CD4-positive, alpha-beta T cell (primary cell): ENCODE results near the gene SIX3. TPM values are rescaled to one million over a fixed set of nuclear protein-coding genes. Genes with fewer than 3 reads are reported as not detected.

ENCODE experiments used
- ATAC-seq: fragments of 200-7000 bp; cut with Tn5 transposase; one replicate; pipeline ENCODE4 v1.10.0; 2022; ENCODE audit warnings: mild to moderate bottlenecking; ENCODE audit not compliant: poor library complexity
- CTCF ChIA-PET: fragments of 350-600 bp; sonication (Branson Sonifier 250); formaldehyde crosslinking; loops from one replicate; lab custom pipeline; 2021; ENCODE audit warnings: antibody characterized with exemption, inconsistent platforms; lab: Charles Lee
- POLR2A ChIA-PET: fragments of 350-600 bp; sonication (Branson Sonifier 250); formaldehyde crosslinking; loops from one replicate; lab custom pipeline; 2021; ENCODE audit warnings: antibody characterized with exemption, inconsistent platforms; lab: Charles Lee
- DNase-seq, 14 experiments: peaks; one replicate each; pipeline ENCODE4 v3.0.0-alpha.2; 2013 to 2020; ENCODE audit warnings: mixed read lengths in 2 of 14
- H3K27ac ChIP-seq, 2 donors: one replicate each; pipeline versions ENCODE4 v1.5.1 to v1.7.0; 2013; ENCODE audit warnings: low read length in 2 of 2, low read depth in 1 of 2, mild to moderate bottlenecking in 1 of 2
- H3K27me3 ChIP-seq, 2 experiments: 1 replicate in 1 of 2; 2 replicates in 1 of 2; pipeline versions ENCODE4 v1.6.1 to v1.7.0; 2013; ENCODE audit warnings: low read length in 2 of 2, control low read depth in 1 of 2, mild to moderate bottlenecking in 1 of 2, moderate library complexity in 1 of 2; ENCODE audit not compliant: insufficient read depth in 2 of 2, control insufficient read depth in 1 of 2
- H3K36me3 ChIP-seq: one replicate; pipeline ENCODE4 v1.6.1; 2013; ENCODE audit warnings: low read length, control low read depth; ENCODE audit not compliant: insufficient read depth
- H3K4me1 ChIP-seq: one replicate; pipeline ENCODE4 v1.6.1; 2013; ENCODE audit warnings: low read length, control low read depth; ENCODE audit not compliant: insufficient read depth
- H3K4me3 ChIP-seq: one replicate; pipeline ENCODE4 v1.5.1; 2013; ENCODE audit warnings: mild to moderate bottlenecking, low read length, moderate library complexity
- H3K9me3 ChIP-seq, 2 experiments: 1 replicate in 1 of 2; 2 replicates in 1 of 2; pipeline versions ENCODE4 v1.6.1 to v1.7.0; 2013; ENCODE audit warnings: low read length in 2 of 2, mild to moderate bottlenecking in 2 of 2, control low read depth in 1 of 2, moderate library complexity in 1 of 2; ENCODE audit not compliant: control insufficient read depth in 1 of 2, insufficient read depth in 1 of 2
- H3K27ac Mint-ChIP-seq: one replicate; pipeline ENCODE4 v1.8.0; 2020; ENCODE audit warnings: mixed read lengths
- H3K27me3 Mint-ChIP-seq: one replicate; pipeline ENCODE4 v1.8.0; 2021; ENCODE audit warnings: mixed read lengths
- H3K36me3 Mint-ChIP-seq: one replicate; pipeline ENCODE4 v1.8.0; 2021; ENCODE audit warnings: low read depth, mixed read lengths
- H3K4me1 Mint-ChIP-seq: one replicate; pipeline ENCODE4 v1.8.0; 2021; ENCODE audit warnings: low read depth, mixed read lengths
- H3K4me3 Mint-ChIP-seq: one replicate; pipeline ENCODE4 v1.8.0; 2020; ENCODE audit warnings: mild to moderate bottlenecking, mixed read lengths
- H3K9me3 Mint-ChIP-seq: one replicate; pipeline ENCODE4 v1.8.0; 2020; ENCODE audit warnings: mixed read lengths
- intact Hi-C, 2 experiments: fragments of 100-400 bp; cut with DNase I in 1 of 2; cut with micrococcal nuclease in 1 of 2; formaldehyde crosslinking; loops; one replicate each; pipeline versions ENCODE4 v1.15.1 to v1.9.0; 2023 to 2025; cut with DNase I, micrococcal nuclease
- total RNA-seq, 174 experiments: library from RNA in 2 of 174; stranded (reverse) in 2 of 174; gene quantifications; one replicate each; pipeline ENCODE4 v1.2.3 and lab custom pipeline; 2021 to 2026
- TF ChIP-seq, protein P1 (sequence below): fragments of 200-600 bp; IDR thresholded peaks from one replicate; pipeline ENCODE4 v1.8.0; 2022; ENCODE audit warnings: antibody characterized with exemption, mild to moderate bottlenecking

The SIX3 gene
- total RNA-seq, 2 experiments from 2014 or later = not detected

DNA sequence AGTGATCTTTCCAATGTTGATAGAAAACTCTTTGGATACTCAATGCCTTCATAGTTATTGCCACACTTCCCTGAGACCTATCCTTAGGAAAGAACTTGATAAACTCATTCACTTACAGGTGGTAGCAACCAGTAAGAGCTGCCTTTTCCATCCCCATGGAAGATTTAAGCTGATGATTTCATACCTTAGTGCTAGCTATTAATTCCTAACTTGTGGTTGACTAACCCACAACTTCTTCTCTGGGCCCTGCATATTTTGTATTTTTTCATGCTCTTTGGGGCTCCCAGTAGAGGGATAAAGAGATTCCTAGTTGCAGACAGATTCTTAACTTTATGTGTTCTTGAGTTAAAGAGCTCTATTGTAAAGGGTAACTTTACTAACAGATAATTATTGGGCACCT, 25.2 kb upstream of the SIX3 start:
- intact Hi-C loops = no loop called here
- H3K4me3 ChIP-seq = no peak overlapping the region
- no peak for ATAC-seq
- no peak overlapping the region for H3K27ac ChIP-seq
- CTCF ChIA-PET = no interaction called here
- H3K9me3 ChIP-seq = peaks cover 0 to 3% of the 10 kb centered on the region in 2 experiments
- Mint-ChIP-seq H3K9me3 (peaks cover 2% of the 10 kb centered on the region), H3K4me1 (no peaks in the 10 kb centered on the region), H3K27ac (no peak overlapping the region), H3K4me3 (no peak overlapping the region), H3K27me3 (peaks cover 59% of the 10 kb centered on the region), H3K36me3 (no peaks in the 10 kb centered on the region)
- H3K4me1 ChIP-seq = no peaks in the 10 kb centered on the region
- DNase-seq = no peak
- H3K27me3 ChIP-seq = peaks cover 19 to 23% of the 10 kb centered on the region in 2 experiments
- POLR2A ChIA-PET = no interaction called here
- H3K36me3 ChIP-seq = no peaks in the 10 kb centered on the region
- TF ChIP-seq, protein P1, sequence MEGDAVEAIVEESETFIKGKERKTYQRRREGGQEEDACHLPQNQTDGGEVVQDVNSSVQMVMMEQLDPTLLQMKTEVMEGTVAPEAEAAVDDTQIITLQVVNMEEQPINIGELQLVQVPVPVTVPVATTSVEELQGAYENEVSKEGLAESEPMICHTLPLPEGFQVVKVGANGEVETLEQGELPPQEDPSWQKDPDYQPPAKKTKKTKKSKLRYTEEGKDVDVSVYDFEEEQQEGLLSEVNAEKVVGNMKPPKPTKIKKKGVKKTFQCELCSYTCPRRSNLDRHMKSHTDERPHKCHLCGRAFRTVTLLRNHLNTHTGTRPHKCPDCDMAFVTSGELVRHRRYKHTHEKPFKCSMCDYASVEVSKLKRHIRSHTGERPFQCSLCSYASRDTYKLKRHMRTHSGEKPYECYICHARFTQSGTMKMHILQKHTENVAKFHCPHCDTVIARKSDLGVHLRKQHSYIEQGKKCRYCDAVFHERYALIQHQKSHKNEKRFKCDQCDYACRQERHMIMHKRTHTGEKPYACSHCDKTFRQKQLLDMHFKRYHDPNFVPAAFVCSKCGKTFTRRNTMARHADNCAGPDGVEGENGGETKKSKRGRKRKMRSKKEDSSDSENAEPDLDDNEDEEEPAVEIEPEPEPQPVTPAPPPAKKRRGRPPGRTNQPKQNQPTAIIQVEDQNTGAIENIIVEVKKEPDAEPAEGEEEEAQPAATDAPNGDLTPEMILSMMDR = no peak

DNA sequence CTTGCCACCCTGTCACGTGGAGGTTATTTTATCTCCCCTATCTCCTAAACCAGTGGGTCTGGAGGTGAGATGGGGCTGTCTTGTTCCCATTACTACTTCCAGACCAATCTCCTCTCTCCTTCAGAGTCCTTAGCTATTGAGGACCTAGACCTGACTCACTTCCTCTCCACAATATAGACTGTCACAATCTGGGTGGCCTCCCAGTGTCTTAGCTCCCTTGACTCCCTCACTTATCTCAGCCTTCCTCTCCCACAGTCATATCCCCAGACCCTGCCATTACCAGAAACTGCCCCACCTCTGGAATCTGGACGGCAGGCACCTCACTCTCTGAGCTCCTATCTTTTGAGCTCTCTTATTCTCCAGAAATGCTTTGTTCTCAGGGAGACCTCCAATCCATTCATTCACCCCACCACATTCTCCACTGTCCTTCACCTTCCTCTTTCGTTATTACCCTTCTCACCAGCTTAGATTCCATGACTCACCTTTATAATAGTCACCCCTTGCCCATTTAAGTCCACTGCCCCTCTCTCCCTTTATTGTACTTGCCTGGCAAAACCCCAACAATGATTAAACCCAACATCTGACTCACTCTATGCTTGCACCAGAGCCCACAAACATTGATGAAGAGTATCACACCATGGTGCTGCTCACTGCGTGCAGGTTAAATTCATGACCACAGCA, 23.3 kb upstream of the SIX3 start:
- Histone ChIP-seq H3K4me1 (no peaks in the 10 kb centered on the region), H3K36me3 (no peaks in the 10 kb centered on the region), H3K9me3 (peaks cover 0 to 3% of the 10 kb centered on the region in 2 experiments), H3K27me3 (peaks cover 31 to 38% of the 10 kb centered on the region in 2 experiments), H3K27ac (no peak overlapping the region), H3K4me3 (no peak overlapping the region)
- Mint-ChIP-seq H3K27me3 (peaks cover 70% of the 10 kb centered on the region), H3K9me3 (no peaks in the 10 kb centered on the region), H3K36me3 (no peaks in the 10 kb centered on the region), H3K4me1 (no peaks in the 10 kb centered on the region), H3K27ac (no peak overlapping the region), H3K4me3 (no peak overlapping the region)
- no peak for ATAC-seq
- no peak for DNase-seq
- TF ChIP-seq, protein P1 = no peak
- ChIA-PET CTCF (no interaction called here), POLR2A (no interaction called here)
- intact Hi-C loops = no loop called here

DNA sequence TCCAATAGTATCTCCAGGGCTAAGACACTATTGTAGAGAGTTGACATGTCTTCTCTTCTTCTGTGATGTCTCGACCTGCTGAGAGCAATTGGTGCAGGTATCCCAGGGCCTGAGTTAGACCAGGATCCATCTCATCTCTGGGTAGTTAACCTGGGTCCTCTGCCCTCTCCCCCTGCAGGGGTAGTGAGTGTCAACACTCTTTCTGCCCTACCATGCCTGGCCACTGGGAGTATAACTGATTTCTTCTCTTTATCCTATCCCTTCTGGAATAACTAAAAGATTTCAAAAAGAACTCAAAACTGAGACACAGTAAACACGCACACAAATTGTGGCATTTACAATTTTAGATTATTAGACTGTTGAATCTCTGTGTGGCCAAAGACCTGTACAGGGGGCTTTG, 20.8 kb upstream of the SIX3 start:
- ChIA-PET CTCF (no interaction called here), POLR2A (no interaction called here)
- no peaks in the 10 kb centered on the region for H3K4me1 ChIP-seq
- H3K27me3 ChIP-seq = peaks cover 40 to 55% of the 10 kb centered on the region in 2 experiments
- H3K4me1 Mint-ChIP-seq = no peaks in the 10 kb centered on the region
- DNase-seq (no peak), ATAC-seq (no peak)
- H3K27ac Mint-ChIP-seq = no peak overlapping the region
- intact Hi-C loops = no loop called here
- H3K27me3 Mint-ChIP-seq = peaks cover 90% of the 10 kb centered on the region
- no peak overlapping the region for H3K4me3 Mint-ChIP-seq
- no peak overlapping the region for H3K27ac ChIP-seq
- no peaks in the 10 kb centered on the region for H3K36me3 Mint-ChIP-seq
- no peak overlapping the region for H3K4me3 ChIP-seq
- TF ChIP-seq, protein P1 = no peak
- H3K36me3 ChIP-seq = no peaks in the 10 kb centered on the region
- no peaks in the 10 kb centered on the region for H3K9me3 Mint-ChIP-seq
- H3K9me3 ChIP-seq = no peaks in the 10 kb centered on the region
